GM15510 (cell line): ENCODE data around the gene EPHB6.

ENCODE experiments used
- POLR2A ChIP-seq: IDR thresholded peaks from 3 replicates; pipeline ENCODE4 v1.6.1; 2011; ENCODE audit warnings: borderline replicate concordance; ENCODE audit not compliant: insufficient read length; ENCODE audit errors: extremely low read depth

EPHB6 gene

GRCh38 chr7:142814451-142814850, 40.4 kb upstream of the EPHB6 start:
- TF ChIP-seq POLR2A, result no peak

- TF ChIP-seq POLR2A, result no peak
Measured at GRCh38 chr7:142815134-142815533, 39.7 kb upstream of the EPHB6 start.

GRCh38 chr7:142817506-142817905, 37.4 kb upstream of the EPHB6 start:
- no peak for TF ChIP-seq POLR2A

- no peak for TF ChIP-seq POLR2A
Measured at GRCh38 chr7:142819530-142819929, 35.3 kb upstream of the EPHB6 start.

GRCh38 chr7:142822714-142823113, 32.2 kb upstream of the EPHB6 start:
- TF ChIP-seq POLR2A, result no peak

GRCh38 chr7:142827951-142828500, 26.9 kb upstream of the EPHB6 start:
- no peak for TF ChIP-seq POLR2A

GRCh38 chr7:142832417-142832816, 22.5 kb upstream of the EPHB6 start:
- TF ChIP-seq POLR2A, result no peak

GRCh38 chr7:142833174-142834048, 21.5 kb upstream of the EPHB6 start:
- TF ChIP-seq POLR2A, result no peak

- TF ChIP-seq POLR2A, result no peak
Measured at GRCh38 chr7:142835487-142835886, 19.4 kb upstream of the EPHB6 start.

- no peak for TF ChIP-seq POLR2A
Measured at GRCh38 chr7:142836426-142836825, 18.4 kb upstream of the EPHB6 start.

GRCh38 chr7:142838461-142839213, 16.2 kb upstream of the EPHB6 start:
- TF ChIP-seq POLR2A, result no peak

- TF ChIP-seq POLR2A, result no peak
Measured at GRCh38 chr7:142842251-142842766, 12.6 kb upstream of the EPHB6 start.

- TF ChIP-seq POLR2A, result no peak
Measured at GRCh38 chr7:142847353-142847752, 7.5 kb upstream of the EPHB6 start.

GRCh38 chr7:142851269-142851668, 3.6 kb upstream of the EPHB6 start:
- no peak for TF ChIP-seq POLR2A

- no peak for TF ChIP-seq POLR2A
Measured at GRCh38 chr7:142851919-142852318, 3.0 kb upstream of the EPHB6 start.
